Measurements from ENCODE around the gene ADAMTS13. TPM values are rescaled to one million over a fixed set of nuclear protein-coding genes. Genes with fewer than 3 reads are reported as not detected.
"Not testable (repeated sequence)": the region's sequence is repeated elsewhere in the genome, so short reads cannot be mapped to it uniquely, and the experiment has no call there.

The ADAMTS13 gene
- 3.2 TPM for total RNA-seq

GRCh38 chr9:133421615-133422542, at the start of gene ADAMTS13:
TSS of gene ADAMTS13 (plus strand) at chr9:133422367. CDS start at chr9:133422444, 77 bp downstream.
- no peak for DNase-seq

GRCh38 chr9:133374612-133375115, 47.5 kb upstream of the ADAMTS13 start:
- DNase-seq = no peak

- DNase-seq = no peak
Observed at GRCh38 chr9:133375116-133375723, 46.9 kb upstream of the ADAMTS13 start.

DNA sequence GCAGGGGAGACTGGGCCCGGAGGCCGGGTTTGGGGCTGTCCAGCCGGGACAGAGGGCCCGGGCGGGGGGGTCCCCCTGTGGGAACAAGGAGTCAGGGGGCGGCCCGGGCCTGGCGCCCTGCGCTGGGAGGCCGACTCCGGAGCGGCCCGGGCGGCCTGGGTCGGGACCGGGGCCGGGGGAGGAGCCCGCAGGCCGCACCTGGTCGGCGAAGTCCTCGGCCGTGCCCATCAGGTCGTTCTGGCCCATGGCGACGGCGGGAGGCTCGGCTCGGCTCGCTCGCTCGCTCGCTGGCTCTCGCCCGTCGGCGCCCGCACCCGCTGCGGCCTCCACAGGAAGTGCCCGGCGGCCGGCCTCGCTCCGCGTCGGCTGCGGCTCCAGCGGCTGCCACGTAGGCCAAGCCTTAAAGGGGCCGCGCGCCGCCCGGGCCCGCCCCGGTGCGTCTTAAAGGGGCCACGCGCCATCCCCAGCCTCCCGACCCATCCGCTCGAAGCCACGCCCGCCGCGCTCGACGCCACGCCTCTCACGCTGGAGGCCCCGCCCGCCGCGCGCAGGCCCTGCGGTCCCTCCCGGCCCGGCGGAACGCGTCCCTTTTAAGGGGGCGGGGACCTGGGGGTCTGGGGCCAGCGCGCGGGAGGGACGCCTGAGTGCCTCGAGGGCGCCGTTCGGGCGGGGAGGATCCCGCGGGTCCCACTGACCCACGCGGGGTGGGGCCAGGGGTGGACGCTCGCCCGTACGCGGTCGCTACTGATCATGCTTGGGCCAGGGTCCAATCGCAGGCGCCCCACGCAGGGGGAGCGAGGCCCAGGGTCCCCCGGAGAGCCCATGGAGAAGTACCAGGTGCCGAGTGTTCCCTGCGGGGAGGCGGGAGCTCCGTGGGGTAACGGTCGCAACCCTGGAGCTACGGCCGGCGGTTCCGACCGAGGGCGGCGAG, 46.2 kb upstream of the ADAMTS13 start, which contains the start of the genes STKLD1 and SURF4:
Gene STKLD1, plus strand, starts transcription at position 643 of the 931 bp plus-strand sequence. Its CDS starts 108 bp downstream, at position 751.
Gene SURF4, minus strand, starts transcription at position 337 of the 931 bp plus-strand sequence. Its CDS starts 91 bp downstream, at position 246.
- peak; percentile 94 for DNase-seq

- not testable (repeated sequence) for DNase-seq
Observed at GRCh38 chr9:133377280-133377679, 44.9 kb upstream of the ADAMTS13 start.

DNA sequence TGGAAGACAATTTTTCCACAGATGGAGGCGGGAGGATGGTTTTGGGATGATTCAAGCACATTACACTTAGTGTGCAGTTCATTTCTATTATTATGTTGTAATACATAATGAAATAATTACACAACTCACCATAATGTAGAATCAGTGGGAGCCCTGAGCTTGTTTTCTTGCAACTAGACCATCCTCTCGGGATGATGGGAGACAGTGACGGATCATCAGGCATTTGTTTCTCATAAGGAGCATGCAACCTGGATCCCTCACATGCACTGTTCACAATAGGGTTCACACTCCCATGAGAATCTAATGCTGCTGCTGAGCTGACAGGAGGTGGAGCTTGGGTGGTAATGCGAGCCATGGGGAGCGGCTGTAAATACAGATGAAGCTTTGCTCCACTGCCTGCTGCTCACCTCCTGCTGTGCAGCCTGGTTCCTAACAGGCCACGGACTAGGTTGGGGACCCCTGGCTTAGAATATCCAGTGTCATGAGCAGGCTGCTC, 44.4 kb upstream of the ADAMTS13 start:
- peak; percentile 83 for DNase-seq

- no peak for DNase-seq
Observed at GRCh38 chr9:133378408-133378962, 43.7 kb upstream of the ADAMTS13 start.

DNA sequence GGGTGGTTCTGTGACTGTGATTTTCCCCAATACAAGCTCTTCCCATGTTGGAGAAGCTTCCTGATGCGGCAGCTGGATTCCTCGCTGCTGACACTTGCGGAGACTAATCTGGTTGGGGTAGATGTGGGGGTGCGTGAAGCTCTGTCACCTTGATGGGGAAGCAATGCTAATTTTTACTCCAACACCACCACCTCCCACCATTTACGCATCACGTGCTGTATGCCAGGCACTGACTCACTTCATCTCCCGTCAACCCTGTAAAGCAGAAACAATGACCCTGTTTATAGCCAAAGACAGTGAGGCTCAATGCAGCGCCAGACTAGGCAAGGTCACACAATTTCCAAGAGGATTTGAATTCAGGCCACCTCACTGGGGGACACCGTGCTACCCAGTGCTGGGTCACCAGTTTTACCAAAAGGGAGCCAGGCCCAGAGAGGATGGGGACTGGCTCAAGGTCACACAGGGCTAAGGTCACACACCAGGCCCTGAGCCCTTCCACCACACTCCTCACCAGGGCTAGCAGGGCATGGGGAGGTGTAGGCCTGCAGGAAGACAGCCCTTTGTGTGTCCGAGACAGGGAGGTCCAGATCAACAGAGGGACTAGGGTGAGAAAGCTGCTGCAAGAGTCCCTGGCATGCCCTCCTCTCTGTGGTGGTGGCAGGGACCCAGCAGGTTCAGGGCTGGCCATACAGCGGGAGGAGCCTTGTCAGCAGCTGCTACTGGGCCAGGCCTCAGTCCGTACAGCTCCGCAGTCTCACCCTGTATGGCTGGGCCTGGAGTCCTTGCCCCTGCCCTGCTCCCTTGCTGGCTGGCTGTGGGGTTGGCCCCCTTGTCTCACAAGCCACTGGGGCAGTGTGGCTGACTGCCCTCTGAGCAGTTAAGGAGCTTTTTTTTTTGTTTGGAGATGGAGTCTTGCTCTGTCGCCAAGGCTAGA, 42.7 kb upstream of the ADAMTS13 start:
- DNase-seq = no peak

GRCh38 chr9:133380734-133381133, 41.4 kb upstream of the ADAMTS13 start:
- DNase-seq = no peak

DNA sequence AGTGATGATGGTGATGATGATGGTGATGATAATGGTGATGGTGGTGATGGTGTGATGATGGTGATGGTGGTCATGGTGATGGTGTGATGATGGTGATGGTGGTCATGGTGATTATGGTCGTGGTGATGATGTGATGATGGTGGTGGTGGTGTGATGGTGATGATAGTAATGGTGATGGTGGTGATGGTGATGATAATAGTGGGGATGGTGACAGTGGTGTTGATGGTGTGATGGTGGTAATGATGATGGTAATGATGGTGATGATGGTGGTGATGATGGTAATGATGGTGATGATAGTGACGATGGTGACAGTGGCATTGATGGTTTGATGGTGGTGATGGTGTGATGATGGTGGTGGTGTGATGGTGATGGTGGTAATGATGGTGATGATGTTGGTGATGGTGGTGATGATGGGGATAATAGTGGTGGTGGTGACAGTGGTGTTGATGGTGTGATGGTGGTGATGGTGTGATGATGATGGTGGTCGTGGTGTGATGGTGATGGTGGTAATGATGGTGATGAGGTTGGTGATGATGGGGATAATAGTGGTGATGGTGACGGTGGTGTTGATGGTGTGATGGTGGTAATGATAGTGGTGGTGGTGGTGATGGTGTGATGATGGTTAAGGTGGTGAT, 39.5 kb upstream of the ADAMTS13 start:
- DNase-seq = no peak

GRCh38 chr9:133383438-133383837, 38.7 kb upstream of the ADAMTS13 start:
- no peak for DNase-seq

GRCh38 chr9:133384736-133385321, 37.3 kb upstream of the ADAMTS13 start:
- no peak for DNase-seq

DNA sequence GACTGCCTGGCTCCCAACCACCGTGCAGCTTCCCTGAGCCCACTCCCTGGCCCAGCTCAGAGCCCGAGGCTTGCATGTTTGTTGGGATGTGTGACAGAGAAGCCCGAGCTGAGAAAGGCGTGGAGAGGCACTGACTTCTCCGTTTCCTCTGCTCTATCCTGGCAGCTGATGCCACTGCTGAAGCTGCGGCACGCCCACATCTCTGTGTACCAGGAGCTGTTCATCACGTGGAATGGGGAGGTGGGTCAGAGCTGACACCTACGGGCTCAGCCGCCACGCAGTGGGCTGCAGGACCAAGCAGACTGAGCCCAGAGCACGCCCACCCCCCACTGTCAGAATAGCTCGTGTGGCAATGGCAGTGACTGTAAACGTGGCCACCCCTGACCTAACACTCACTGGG, 36.7 kb upstream of the ADAMTS13 start:
- no peak for DNase-seq

GRCh38 chr9:133386338-133386737, 35.8 kb upstream of the ADAMTS13 start:
- DNase-seq = no peak

- no peak for DNase-seq
Observed at GRCh38 chr9:133387680-133388079, 34.5 kb upstream of the ADAMTS13 start.

GRCh38 chr9:133389025-133389557, 33.1 kb upstream of the ADAMTS13 start:
- no peak for DNase-seq

- no peak for DNase-seq
Observed at GRCh38 chr9:133389562-133389961, 32.6 kb upstream of the ADAMTS13 start.

GRCh38 chr9:133390713-133391112, 31.5 kb upstream of the ADAMTS13 start:
- DNase-seq = no peak

- not testable (repeated sequence) for DNase-seq
Observed at GRCh38 chr9:133391449-133391848, 30.7 kb upstream of the ADAMTS13 start.
